HG02623 (cell line): Measurements from ENCODE around the gene GLG1.

Experiments
- ATAC-seq: cut with Tn5 transposase; IDR thresholded peaks from one replicate; pipeline ENCODE4 v1.9.1; 2021; ENCODE audit warnings: moderate library complexity; ENCODE audit not compliant: unreplicated experiment

GLG1 gene

DNA sequence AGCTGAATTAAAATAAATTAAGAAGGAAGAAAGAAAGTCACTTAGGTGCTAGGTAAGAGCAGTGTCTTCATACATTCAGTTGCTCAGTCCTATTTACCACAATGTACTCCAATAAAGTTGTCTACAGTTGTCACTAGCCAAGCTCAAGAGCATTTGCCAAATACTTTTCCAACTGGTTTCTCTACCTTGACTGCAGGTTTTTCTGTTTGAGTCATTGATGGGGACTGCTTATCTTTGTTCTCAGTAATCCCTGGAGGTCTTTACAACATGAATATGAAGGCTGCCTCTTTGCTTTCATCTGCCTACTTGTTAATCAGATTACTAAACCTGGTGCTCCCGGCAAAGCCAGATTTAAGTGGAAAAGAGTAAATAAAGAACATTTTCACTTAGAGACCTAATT is 121.0 kb downstream of the GLG1 start:
- ATAC-seq = no peak

DNA sequence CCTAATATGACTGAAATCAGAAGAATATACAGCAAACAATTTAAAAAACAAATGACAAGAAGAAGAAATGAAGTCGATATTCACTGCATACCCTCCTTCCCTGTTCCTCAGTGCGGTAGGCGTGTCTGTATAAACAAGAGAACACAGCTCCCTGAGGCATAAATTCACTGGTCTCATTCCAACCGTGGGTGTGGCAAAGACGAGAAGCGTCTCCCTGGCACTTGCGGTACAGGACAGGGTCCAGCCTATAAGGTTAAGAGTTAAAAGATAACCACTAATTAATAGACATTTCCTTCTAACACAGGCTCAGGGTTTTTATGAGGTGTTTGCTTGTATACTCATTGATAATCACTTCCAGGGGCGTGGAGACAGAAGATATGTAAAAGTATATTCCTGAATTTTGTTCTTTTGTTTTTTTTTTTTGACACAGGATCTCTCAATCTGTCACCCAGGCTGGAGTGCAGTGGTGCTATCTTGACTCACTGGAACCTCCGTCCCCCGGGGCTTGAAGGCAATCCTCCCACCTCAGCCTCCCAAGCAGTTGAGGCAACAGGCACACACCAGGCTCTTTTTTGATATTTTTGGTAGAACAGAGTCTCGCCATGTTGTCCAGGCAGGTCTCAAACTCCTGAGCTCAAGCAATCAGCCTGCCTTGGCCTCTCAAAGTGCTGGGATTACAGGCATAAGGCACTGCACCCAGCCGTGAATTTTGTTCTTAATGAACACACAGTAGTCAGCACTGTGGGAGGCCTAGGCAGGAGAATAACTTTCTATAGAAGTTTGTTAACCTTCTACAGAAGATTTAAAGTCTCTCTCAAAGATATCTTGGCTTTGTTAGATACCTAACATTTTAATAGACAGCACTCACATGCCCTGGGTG is 126.5 kb downstream of the GLG1 start:
- no peak for ATAC-seq

DNA sequence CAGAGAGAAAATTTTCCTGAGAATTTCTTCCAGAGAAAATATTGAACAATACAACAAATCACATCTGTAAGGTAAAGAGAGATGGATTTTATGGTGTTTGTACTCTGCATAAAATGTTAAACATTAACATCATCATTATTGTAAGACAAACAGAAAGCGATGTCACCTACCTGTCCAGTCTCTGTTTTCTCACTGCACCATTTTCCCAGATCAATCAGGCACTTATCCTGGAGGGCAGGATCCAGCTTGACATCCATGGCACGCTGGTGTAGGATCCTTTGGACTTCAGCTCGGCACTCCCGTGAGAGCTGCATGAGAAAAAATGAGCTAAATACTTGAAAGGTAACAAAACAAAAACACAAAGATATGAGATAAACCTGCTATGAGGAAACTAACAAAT is 129.7 kb downstream of the GLG1 start:
- no peak for ATAC-seq

DNA sequence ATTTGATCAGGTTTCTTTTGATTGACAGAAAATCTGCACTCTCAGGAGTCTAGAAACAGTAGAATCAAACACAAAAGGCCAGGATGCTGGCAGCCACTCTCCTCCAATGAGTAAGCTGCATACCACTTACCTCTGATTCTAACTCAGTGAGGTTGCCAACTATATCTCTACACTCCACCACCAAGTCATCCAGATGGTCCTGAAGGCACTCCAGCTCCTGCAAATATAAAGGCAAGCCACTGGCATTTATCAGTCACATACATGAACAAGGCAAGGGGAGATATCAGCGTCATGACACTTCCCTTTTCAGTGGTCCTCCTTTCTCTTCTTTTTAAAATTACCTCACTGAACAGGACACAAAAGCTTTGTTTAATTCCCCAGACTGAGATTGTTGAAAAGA is 132.5 kb downstream of the GLG1 start:
- ATAC-seq = no peak

- ATAC-seq = no peak
These were observed 134.4 kb downstream of the GLG1 start for GRCh38 chr16:74472540-74472939.

DNA sequence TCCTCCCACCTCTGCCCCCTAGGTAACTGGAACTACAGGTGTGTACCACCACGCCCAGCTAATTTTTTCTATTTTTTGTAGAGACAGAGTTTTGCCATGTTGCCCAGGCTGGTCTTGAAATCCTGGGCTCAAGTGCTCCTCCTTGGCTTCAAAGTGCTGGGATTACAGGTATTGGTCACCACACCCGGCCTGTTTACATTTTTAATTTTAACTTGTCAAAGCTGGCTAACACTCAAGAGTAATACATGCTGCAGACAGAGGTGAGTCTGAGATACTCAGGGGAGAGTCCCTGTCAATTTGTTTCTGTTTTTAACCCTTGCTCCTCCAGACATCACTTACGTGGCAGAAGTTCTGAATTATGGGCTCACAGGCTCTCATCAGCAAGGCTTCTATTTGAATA is 134.9 kb downstream of the GLG1 start:
- ATAC-seq = no peak

- no peak for ATAC-seq
These were observed 136.9 kb downstream of the GLG1 start for GRCh38 chr16:74469946-74470478.

- ATAC-seq = no peak
These were observed 137.9 kb downstream of the GLG1 start for GRCh38 chr16:74468807-74469525.

DNA sequence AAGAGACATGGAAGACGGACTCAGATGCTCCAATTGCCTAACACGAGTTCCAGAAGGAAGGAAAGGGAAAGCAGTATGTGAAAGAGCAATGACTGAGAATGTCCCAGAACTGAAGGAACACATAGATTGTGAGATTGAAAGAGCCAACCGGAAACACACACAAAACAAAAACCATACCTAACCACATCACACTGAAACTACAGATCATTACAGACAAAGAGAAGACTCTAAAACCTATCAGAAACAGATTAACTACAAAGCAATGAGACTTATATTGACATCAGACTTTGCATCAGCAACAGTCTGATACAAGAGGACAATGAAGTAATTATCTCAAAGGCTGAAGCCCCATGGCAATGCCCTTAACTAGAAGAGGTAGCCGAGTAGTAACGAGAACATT is 140.0 kb downstream of the GLG1 start:
- ATAC-seq = no peak

GRCh38 chr16:74465851-74466685 is 140.8 kb downstream of the GLG1 start:
- ATAC-seq = no peak

DNA sequence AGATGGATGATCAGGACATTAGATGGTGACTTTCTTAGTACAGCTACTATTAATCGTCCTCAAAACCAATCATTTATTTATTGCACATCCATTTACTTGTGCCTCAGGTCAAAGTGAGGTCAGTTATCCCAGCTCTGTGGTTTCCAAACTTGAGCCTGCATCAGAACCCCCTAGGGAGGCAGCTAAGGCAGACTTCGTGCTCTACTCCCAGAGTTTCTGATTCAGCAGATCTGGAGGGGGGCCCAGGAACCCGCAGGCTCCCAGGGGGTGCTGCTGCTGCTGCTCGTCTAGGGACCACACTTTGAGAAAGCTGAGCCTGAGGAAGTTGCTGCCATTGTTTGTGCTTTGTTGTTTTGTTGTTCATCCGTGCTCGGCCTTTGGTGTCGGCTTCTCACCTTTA is 141.6 kb downstream of the GLG1 start:
- no peak for ATAC-seq

DNA sequence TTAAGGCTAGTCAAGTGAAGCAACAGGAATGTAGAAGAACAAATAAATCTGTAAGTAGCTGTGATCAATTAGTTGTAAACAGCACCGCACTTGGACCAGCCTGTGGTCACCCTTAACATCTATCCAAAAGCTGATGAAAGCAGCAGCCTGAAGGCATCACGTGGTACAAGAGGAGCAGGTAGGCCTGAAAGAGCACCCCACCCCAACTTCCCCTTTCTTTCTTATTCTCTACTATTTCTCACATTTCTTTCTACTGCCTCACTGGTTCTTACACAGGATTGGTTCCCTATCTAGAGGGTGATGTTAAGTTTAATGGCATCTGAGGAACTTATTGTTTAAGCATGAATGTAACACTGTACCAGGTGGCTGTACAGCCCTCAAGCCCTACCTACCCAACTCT is 143.0 kb downstream of the GLG1 start:
- no peak for ATAC-seq

GRCh38 chr16:74462361-74462760 is 144.6 kb downstream of the GLG1 start:
- ATAC-seq = no peak

- ATAC-seq = no peak
These were observed 145.1 kb downstream of the GLG1 start for GRCh38 chr16:74461826-74462225.

GRCh38 chr16:74460542-74460941 is 146.4 kb downstream of the GLG1 start:
- no peak for ATAC-seq

DNA sequence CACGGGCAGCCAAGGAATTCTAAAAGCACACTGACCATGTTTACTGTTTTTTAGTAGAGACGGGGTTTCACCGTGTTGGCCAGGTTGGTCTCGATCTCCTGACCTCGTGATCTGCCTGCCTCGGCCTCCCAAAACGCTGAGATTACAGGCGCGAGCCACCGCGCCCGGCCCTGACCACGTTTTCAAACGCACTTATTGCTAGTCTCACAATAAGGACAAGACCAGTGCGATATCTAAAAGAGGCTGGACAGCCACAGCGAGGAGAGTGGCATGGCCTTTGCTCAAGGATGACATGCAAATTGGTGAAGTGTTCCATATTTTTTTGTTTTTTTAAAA is 150.7 kb downstream of the GLG1 start:
- no peak for ATAC-seq

GRCh38 chr16:74455619-74456289 is 151.2 kb downstream of the GLG1 start:
- ATAC-seq = no peak

DNA sequence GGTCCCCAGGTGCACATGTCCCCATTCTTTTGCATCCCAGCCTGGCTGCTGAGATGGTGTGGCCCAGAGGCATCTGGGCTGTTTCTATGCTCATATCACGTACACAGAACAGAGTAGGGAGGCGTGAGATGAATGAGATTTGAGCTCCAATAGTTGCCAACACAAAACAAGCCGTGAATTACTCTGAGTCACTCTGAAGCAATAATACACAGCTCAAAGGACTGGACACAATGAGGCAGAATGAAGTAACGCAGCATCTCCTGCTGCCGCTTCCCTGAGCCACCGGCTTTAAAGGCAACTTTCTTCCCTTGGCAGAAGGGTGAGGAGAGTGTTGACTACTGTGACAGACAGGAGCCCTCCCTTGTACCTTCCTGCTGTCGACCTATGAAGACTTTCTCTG is 151.7 kb downstream of the GLG1 start:
- no peak for ATAC-seq

GRCh38 chr16:74451951-74452758 is 154.8 kb downstream of the GLG1 start:
- ATAC-seq = peak; percentile 91
